ENCODE results near the gene IRX5. TPM values are rescaled to one million over a fixed set of nuclear protein-coding genes. Genes with fewer than 3 reads are reported as not detected.
A peak's percentile ranks its signal among the peaks of the same experiment; 100 is the strongest.

The IRX5 gene
- total RNA-seq = under 0.01 TPM in 1 of 2 replicates, not detected in the other

GRCh38 chr16:54930005-54930868, at the start of gene IRX5:
Gene IRX5 (plus strand): TSS chr16:54930865. CDS start chr16:54931199, 334 bp downstream.
- TF ChIP-seq CTCF (IDR thresholded peaks at IDR 0.05; ENCODE audit: insufficient read depth, low read depth, low read length) = no peak
- peak within 1 kb of the TSS; percentile 67 for H3K4me3 ChIP-seq (ENCODE audit: low read depth, low read length)
- DNase-seq (ENCODE audit: low read depth) = peak; percentile 92

- no peak overlapping the region for H3K4me3 ChIP-seq (ENCODE audit: low read depth, low read length)
- no peak for TF ChIP-seq CTCF (IDR thresholded peaks at IDR 0.05; ENCODE audit: insufficient read depth, low read depth, low read length)
- DNase-seq (ENCODE audit: low read depth) = no peak
Observed at GRCh38 chr16:54882556-54882955, 48.1 kb upstream of the IRX5 start.

- DNase-seq (ENCODE audit: low read depth) = no peak
- no peak for TF ChIP-seq CTCF (IDR thresholded peaks at IDR 0.05; ENCODE audit: insufficient read depth, low read depth, low read length)
Observed at GRCh38 chr16:54883358-54883757, 47.3 kb upstream of the IRX5 start.

GRCh38 chr16:54886078-54886477, 44.6 kb upstream of the IRX5 start:
- H3K4me3 ChIP-seq (ENCODE audit: low read depth, low read length) = no peak overlapping the region
- TF ChIP-seq CTCF (IDR thresholded peaks at IDR 0.05; ENCODE audit: insufficient read depth, low read depth, low read length) = no peak
- no peak for DNase-seq (ENCODE audit: low read depth)

More at GRCh38 chr16:54883358-54883757, 47.3 kb upstream of the IRX5 start:
- no peak overlapping the region for H3K4me3 ChIP-seq (ENCODE audit: low read depth, low read length)

- no peak overlapping the region for H3K4me3 ChIP-seq (ENCODE audit: low read depth, low read length)
- DNase-seq (ENCODE audit: low read depth) = no peak
- no peak for TF ChIP-seq CTCF (IDR thresholded peaks at IDR 0.05; ENCODE audit: insufficient read depth, low read depth, low read length)
Observed at GRCh38 chr16:54890381-54890780, 40.3 kb upstream of the IRX5 start.

- no peak overlapping the region for H3K4me3 ChIP-seq (ENCODE audit: low read depth, low read length)
- TF ChIP-seq CTCF (IDR thresholded peaks at IDR 0.05; ENCODE audit: insufficient read depth, low read depth, low read length) = no peak
- no peak for DNase-seq (ENCODE audit: low read depth)
Observed at GRCh38 chr16:54891346-54891745, 39.3 kb upstream of the IRX5 start.

Measured in fibroblast of villous mesenchyme (primary cell).